ENCODE results near the gene LIPC. TPM values are rescaled to one million over a fixed set of nuclear protein-coding genes. Genes with fewer than 3 reads are reported as not detected.

LIPC gene
- total RNA-seq, 1 experiment from 2014 or later: not detected

GRCh38 chr15:58559904-58560588, 128.3 kb downstream of the LIPC start:
- no peak for DNase-seq (ENCODE audit: low read depth, low spot score)
- in situ Hi-C loops (cut with HindIII; ENCODE audit: low pct_unique_long_range_greater_than_20kb, low sequenced_read_pairs): no loop called here

- in situ Hi-C loops (cut with HindIII; ENCODE audit: low pct_unique_long_range_greater_than_20kb, low sequenced_read_pairs): no loop called here
- no peak for DNase-seq (ENCODE audit: low read depth, low spot score)
Observed at GRCh38 chr15:58561321-58561720, 129.5 kb downstream of the LIPC start.

- DNase-seq (ENCODE audit: low read depth, low spot score): no peak
- in situ Hi-C loops (cut with HindIII; ENCODE audit: low pct_unique_long_range_greater_than_20kb, low sequenced_read_pairs): no loop called here
Observed at GRCh38 chr15:58562135-58562534, 130.3 kb downstream of the LIPC start.

GRCh38 chr15:58564981-58565380, 133.2 kb downstream of the LIPC start:
- in situ Hi-C loops (cut with HindIII; ENCODE audit: low pct_unique_long_range_greater_than_20kb, low sequenced_read_pairs): no loop called here
- DNase-seq (ENCODE audit: low read depth, low spot score): no peak

- in situ Hi-C loops (cut with HindIII; ENCODE audit: low pct_unique_long_range_greater_than_20kb, low sequenced_read_pairs): no loop called here
- no peak for DNase-seq (ENCODE audit: low read depth, low spot score)
Observed at GRCh38 chr15:58565619-58566018, 133.8 kb downstream of the LIPC start.

- no peak for DNase-seq (ENCODE audit: low read depth, low spot score)
- in situ Hi-C loops (cut with HindIII; ENCODE audit: low pct_unique_long_range_greater_than_20kb, low sequenced_read_pairs): no loop called here
Observed at GRCh38 chr15:58566029-58566428, 134.2 kb downstream of the LIPC start.

- peak; percentile 32 for DNase-seq (ENCODE audit: low read depth, low spot score)
- in situ Hi-C loops (cut with HindIII; ENCODE audit: low pct_unique_long_range_greater_than_20kb, low sequenced_read_pairs): no loop called here
Observed at GRCh38 chr15:58568157-58568571, 136.4 kb downstream of the LIPC start.

GRCh38 chr15:58569455-58569854, 137.7 kb downstream of the LIPC start:
- DNase-seq (ENCODE audit: low read depth, low spot score): no peak
- in situ Hi-C loops (cut with HindIII; ENCODE audit: low pct_unique_long_range_greater_than_20kb, low sequenced_read_pairs): no loop called here

GRCh38 chr15:58571491-58571890, 139.7 kb downstream of the LIPC start:
- in situ Hi-C loops (cut with HindIII; ENCODE audit: low pct_unique_long_range_greater_than_20kb, low sequenced_read_pairs): no loop called here
- no peak for DNase-seq (ENCODE audit: low read depth, low spot score)

GRCh38 chr15:58572521-58572920, 140.7 kb downstream of the LIPC start:
- no peak for DNase-seq (ENCODE audit: low read depth, low spot score)
- in situ Hi-C loops (cut with HindIII; ENCODE audit: low pct_unique_long_range_greater_than_20kb, low sequenced_read_pairs): no loop called here

- in situ Hi-C loops (cut with HindIII; ENCODE audit: low pct_unique_long_range_greater_than_20kb, low sequenced_read_pairs): no loop called here
- no peak for DNase-seq (ENCODE audit: low read depth, low spot score)
Observed at GRCh38 chr15:58573270-58573669, 141.5 kb downstream of the LIPC start.

- DNase-seq (ENCODE audit: low read depth, low spot score): no peak
- in situ Hi-C loops (cut with HindIII; ENCODE audit: low pct_unique_long_range_greater_than_20kb, low sequenced_read_pairs): no loop called here
Observed at GRCh38 chr15:58574631-58575030, 142.8 kb downstream of the LIPC start.

- in situ Hi-C loops (cut with HindIII; ENCODE audit: low pct_unique_long_range_greater_than_20kb, low sequenced_read_pairs): no loop called here
- DNase-seq (ENCODE audit: low read depth, low spot score): no peak
Observed at GRCh38 chr15:58575045-58575786, 143.4 kb downstream of the LIPC start.

GRCh38 chr15:58576657-58577056, 144.9 kb downstream of the LIPC start:
- in situ Hi-C loops (cut with HindIII; ENCODE audit: low pct_unique_long_range_greater_than_20kb, low sequenced_read_pairs): no loop called here
- DNase-seq (ENCODE audit: low read depth, low spot score): no peak

- in situ Hi-C loops (cut with HindIII; ENCODE audit: low pct_unique_long_range_greater_than_20kb, low sequenced_read_pairs): no loop called here
Observed at GRCh38 chr15:58582160-58582559, 150.4 kb downstream of the LIPC start.

GRCh38 chr15:58583171-58583908, 151.5 kb downstream of the LIPC start:
- in situ Hi-C loops (cut with HindIII; ENCODE audit: low pct_unique_long_range_greater_than_20kb, low sequenced_read_pairs): no loop called here

More at GRCh38 chr15:58582160-58582559, 150.4 kb downstream of the LIPC start:
- DNase-seq (ENCODE audit: low read depth, low spot score): no peak

GRCh38 chr15:58584789-58585461, 153.1 kb downstream of the LIPC start:
- no peak for DNase-seq (ENCODE audit: low read depth, low spot score)
- in situ Hi-C loops (cut with HindIII; ENCODE audit: low pct_unique_long_range_greater_than_20kb, low sequenced_read_pairs): no loop called here

More at GRCh38 chr15:58583171-58583908, 151.5 kb downstream of the LIPC start:
- DNase-seq (ENCODE audit: low read depth, low spot score): no peak
